A549 (cell line): ENCODE measurements around the gene PHACTR4.

Experiments
- POLR2AphosphoS2 ChIP-seq: conservative IDR thresholded peaks from 2 replicates; pipeline ENCODE4 v1.6.1; 2012; ENCODE audit warnings: low read length, improper control_type of control experiment, inconsistent platforms
- TF ChIP-seq, protein P1 (sequence below): fragments of >200 bp; sonication (Bioruptor Twin); formaldehyde crosslinking; IDR thresholded peaks from 3 replicates; pipeline ENCODE4 v1.5.1; 2016
- TF ChIP-seq, protein P2 (sequence below): fragments of 200-600 bp; sonication (generic); IDR thresholded peaks from 2 replicates; pipeline ENCODE4 v1.6.1; 2016; ENCODE audit warnings: antibody characterized with exemption, mild to moderate bottlenecking, moderate library complexity

DNA sequence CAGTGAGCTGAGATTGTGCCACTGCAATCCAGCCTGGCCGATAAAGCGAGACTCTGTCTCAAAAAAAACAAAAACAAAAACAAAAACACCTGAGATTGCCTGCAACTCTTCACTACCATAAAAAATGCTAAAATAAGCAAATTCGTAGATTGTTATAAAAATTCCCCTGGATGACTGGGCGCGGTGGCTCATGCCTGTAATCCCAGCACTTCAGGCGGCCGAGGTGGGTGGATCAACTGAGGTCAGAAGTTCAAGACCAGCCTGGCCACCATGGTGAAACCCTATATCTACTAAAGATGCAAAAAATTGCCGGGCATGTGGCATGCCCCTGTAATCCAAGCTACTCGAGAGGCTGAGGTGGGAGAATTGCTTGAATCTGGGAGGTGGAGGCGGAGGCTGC, 30.0 kb upstream of the PHACTR4 start:
- TF ChIP-seq, protein P1, sequence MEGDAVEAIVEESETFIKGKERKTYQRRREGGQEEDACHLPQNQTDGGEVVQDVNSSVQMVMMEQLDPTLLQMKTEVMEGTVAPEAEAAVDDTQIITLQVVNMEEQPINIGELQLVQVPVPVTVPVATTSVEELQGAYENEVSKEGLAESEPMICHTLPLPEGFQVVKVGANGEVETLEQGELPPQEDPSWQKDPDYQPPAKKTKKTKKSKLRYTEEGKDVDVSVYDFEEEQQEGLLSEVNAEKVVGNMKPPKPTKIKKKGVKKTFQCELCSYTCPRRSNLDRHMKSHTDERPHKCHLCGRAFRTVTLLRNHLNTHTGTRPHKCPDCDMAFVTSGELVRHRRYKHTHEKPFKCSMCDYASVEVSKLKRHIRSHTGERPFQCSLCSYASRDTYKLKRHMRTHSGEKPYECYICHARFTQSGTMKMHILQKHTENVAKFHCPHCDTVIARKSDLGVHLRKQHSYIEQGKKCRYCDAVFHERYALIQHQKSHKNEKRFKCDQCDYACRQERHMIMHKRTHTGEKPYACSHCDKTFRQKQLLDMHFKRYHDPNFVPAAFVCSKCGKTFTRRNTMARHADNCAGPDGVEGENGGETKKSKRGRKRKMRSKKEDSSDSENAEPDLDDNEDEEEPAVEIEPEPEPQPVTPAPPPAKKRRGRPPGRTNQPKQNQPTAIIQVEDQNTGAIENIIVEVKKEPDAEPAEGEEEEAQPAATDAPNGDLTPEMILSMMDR = no peak
- TF ChIP-seq, protein P2, sequence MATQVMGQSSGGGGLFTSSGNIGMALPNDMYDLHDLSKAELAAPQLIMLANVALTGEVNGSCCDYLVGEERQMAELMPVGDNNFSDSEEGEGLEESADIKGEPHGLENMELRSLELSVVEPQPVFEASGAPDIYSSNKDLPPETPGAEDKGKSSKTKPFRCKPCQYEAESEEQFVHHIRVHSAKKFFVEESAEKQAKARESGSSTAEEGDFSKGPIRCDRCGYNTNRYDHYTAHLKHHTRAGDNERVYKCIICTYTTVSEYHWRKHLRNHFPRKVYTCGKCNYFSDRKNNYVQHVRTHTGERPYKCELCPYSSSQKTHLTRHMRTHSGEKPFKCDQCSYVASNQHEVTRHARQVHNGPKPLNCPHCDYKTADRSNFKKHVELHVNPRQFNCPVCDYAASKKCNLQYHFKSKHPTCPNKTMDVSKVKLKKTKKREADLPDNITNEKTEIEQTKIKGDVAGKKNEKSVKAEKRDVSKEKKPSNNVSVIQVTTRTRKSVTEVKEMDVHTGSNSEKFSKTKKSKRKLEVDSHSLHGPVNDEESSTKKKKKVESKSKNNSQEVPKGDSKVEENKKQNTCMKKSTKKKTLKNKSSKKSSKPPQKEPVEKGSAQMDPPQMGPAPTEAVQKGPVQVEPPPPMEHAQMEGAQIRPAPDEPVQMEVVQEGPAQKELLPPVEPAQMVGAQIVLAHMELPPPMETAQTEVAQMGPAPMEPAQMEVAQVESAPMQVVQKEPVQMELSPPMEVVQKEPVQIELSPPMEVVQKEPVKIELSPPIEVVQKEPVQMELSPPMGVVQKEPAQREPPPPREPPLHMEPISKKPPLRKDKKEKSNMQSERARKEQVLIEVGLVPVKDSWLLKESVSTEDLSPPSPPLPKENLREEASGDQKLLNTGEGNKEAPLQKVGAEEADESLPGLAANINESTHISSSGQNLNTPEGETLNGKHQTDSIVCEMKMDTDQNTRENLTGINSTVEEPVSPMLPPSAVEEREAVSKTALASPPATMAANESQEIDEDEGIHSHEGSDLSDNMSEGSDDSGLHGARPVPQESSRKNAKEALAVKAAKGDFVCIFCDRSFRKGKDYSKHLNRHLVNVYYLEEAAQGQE = no peak
- no peak for TF ChIP-seq POLR2AphosphoS2
